ENCODE measurements around the gene CCL5. TPM values are rescaled to one million over a fixed set of nuclear protein-coding genes. Genes with fewer than 3 reads are reported as not detected.
"Not testable (repeated sequence)": the region's sequence is repeated elsewhere in the genome, so short reads cannot be mapped to it uniquely, and the experiment has no call there.

The CCL5 gene
- total RNA-seq, 1 donor from 2014 or later, result 28.9 TPM

DNA sequence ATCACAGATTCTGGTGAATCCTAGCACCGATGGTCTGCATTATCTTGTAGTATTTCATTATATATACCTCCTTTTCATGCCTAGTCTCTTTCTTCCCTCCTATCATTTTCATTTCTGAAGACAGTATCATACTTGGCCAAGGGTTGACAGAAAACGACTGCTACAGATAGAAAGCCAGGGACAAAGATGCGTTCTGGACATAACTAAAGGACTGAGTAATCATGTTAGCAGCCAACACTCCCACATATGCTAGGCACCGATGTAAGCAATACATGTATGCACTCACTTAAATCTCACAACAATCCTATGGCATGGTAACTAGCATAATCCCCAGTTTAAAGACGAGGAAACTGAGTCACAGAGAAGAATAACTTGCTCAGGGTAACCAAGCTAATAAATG, 27.5 kb upstream of the CCL5 start:
- Mint-ChIP-seq H3K4me3 (ENCODE audit: low read depth) (no peak overlapping the region), H3K27me3 (ENCODE audit: low read depth) (no peaks in the 10 kb centered on the region), H3K4me1 (ENCODE audit: low read depth) (peaks cover 4% of the 10 kb centered on the region), H3K27ac (no peak overlapping the region), H3K9me3 (no peaks in the 10 kb centered on the region), H3K36me3 (ENCODE audit: low read depth) (no peaks in the 10 kb centered on the region)
- intact Hi-C loops (cut with micrococcal nuclease), result no loop called here
- no peak for DNase-seq (ENCODE audit: low spot score)

DNA sequence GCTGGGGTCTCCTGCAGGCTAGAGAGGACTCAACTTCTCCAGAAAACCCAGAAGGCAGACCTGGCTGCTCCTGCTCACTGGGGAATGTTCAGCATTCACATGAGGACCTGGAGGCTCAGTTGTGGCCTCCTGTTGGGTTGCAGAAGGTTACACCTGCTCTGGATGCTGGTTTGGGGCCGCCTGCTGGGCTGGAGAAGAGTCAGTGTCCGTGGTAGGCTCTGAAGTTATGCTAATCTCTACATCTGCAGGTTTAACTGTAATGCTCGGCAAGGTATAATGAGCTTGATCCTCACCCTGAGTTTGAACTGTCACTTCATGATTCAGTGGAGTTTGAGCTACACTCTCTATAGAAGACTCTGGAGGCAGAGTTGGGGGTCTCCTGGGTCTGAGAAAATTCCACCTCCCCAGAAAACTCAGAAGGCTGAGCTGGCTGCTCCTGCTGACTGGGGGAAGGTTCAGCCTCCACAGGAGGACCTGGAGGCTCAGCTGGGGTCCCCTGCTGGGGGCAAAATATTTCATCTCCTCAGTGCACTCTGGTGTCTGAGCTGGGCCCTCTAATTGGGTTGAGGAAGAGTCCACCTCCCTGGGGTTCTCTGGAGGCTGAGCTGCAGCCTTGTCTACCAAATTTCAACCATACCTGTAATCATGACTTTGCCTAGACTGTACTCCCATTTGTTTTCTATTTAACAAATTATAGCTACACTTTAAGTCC, 26.9 kb upstream of the CCL5 start:
- no peak overlapping the region for H3K27ac Mint-ChIP-seq
- H3K9me3 Mint-ChIP-seq, result no peaks in the 10 kb centered on the region
- H3K27me3 Mint-ChIP-seq (ENCODE audit: low read depth), result no peaks in the 10 kb centered on the region
- peaks cover 4% of the 10 kb centered on the region for H3K4me1 Mint-ChIP-seq (ENCODE audit: low read depth)
- intact Hi-C loops (cut with micrococcal nuclease), result no loop called here
- no peaks in the 10 kb centered on the region for H3K36me3 Mint-ChIP-seq (ENCODE audit: low read depth)
- H3K4me3 Mint-ChIP-seq (ENCODE audit: low read depth), result no peak overlapping the region
- DNase-seq (ENCODE audit: low spot score), result no peak

DNA sequence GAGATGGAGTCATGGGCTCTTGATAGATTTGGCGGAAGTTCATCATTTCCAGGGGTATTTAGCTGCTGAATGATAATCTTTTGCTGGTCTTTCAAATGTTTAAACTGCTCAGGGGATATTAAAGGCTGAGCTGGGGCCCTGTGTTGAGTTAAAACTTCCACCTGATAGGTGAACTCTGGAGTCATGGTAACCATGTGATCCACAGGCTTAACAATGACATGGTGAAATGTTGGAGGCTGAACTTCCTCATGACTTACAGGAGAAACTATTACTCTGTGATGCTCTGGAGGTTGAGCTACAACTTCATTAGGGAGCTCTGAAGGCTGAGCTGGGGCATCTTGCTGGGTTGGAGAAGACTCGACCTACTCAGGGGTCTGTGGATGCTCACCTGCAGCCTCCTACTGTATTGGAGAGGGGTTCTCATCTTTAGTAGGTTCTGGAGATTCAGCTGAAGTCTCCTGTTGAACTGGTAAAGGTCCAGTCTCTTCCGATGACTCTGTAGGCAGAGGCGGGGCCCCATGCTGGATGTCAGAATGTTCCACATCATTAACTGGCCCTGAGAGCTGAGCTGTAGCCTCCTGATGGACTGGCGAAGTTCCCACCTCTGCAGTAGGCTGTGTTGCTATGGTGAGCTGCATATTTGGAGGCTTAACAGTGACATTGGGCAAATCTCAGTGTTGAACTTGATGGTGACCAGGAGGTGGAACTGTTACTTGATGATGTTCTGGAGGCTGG, 26.2 kb upstream of the CCL5 start:
- H3K27ac Mint-ChIP-seq, result no peak overlapping the region
- no peak for DNase-seq (ENCODE audit: low spot score)
- no peaks in the 10 kb centered on the region for H3K27me3 Mint-ChIP-seq (ENCODE audit: low read depth)
- no peaks in the 10 kb centered on the region for H3K36me3 Mint-ChIP-seq (ENCODE audit: low read depth)
- H3K4me1 Mint-ChIP-seq (ENCODE audit: low read depth), result peaks cover 5% of the 10 kb centered on the region
- intact Hi-C loops (cut with micrococcal nuclease), result no loop called here
- no peak overlapping the region for H3K4me3 Mint-ChIP-seq (ENCODE audit: low read depth)
- H3K9me3 Mint-ChIP-seq, result no peaks in the 10 kb centered on the region

DNA sequence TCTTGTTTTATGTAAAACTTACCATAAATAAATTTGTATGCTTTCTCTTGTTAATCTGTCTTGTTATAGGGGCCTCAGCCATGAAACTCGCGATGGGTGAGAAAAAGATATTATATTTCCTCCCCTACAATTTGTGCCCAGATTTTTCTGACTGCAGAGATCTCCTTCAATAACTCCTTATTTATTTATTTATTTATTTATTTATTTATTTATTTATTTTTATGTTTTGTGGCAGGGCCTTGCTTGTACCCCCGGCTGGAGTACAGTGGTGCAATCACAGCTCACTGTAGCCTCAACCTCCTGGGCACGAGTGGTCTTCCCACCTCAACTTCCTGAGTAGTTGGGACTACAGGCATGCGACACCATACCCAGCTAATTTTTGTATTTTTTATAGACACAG, 23.3 kb upstream of the CCL5 start:
- Mint-ChIP-seq H3K4me3 (ENCODE audit: low read depth) (no peak overlapping the region), H3K9me3 (no peaks in the 10 kb centered on the region), H3K36me3 (ENCODE audit: low read depth) (no peaks in the 10 kb centered on the region), H3K4me1 (ENCODE audit: low read depth) (peaks cover 31% of the 10 kb centered on the region), H3K27me3 (ENCODE audit: low read depth) (no peaks in the 10 kb centered on the region), H3K27ac (no peak overlapping the region)
- DNase-seq (ENCODE audit: low spot score), result no peak
- intact Hi-C loops (cut with micrococcal nuclease), result no loop called here

DNA sequence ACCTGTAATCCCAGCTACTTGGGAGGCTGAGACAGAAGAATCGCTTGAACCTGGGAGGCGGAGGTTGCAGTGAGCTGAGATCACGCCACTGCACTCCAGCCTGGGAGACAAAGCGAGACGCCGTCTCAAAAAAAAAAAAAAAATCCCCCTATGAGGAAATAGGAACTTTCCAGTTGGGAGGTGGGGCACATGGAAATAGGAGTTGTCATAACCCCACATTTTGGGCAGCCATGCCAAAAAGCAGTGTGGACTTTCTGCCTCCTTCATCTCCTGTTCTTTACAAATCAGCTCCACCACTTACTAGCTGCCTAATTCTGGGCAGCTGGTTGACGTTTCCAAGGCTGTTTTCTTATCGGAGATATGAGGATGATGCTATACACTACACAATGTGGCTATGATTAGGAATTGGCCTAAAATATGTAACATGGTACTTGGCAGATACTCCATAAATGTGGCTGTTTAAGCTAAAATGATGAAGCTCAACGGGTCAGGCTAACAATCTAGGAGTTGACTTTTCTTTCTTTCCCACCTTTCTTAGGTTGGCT, 21.5 kb upstream of the CCL5 start:
- Mint-ChIP-seq H3K27ac (no peak overlapping the region), H3K36me3 (ENCODE audit: low read depth) (no peaks in the 10 kb centered on the region), H3K4me3 (ENCODE audit: low read depth) (no peak overlapping the region), H3K4me1 (ENCODE audit: low read depth) (peaks cover 38% of the 10 kb centered on the region), H3K9me3 (no peaks in the 10 kb centered on the region), H3K27me3 (ENCODE audit: low read depth) (no peaks in the 10 kb centered on the region)
- intact Hi-C loops (cut with micrococcal nuclease), result no loop called here
- DNase-seq (ENCODE audit: low spot score), result no peak

DNA sequence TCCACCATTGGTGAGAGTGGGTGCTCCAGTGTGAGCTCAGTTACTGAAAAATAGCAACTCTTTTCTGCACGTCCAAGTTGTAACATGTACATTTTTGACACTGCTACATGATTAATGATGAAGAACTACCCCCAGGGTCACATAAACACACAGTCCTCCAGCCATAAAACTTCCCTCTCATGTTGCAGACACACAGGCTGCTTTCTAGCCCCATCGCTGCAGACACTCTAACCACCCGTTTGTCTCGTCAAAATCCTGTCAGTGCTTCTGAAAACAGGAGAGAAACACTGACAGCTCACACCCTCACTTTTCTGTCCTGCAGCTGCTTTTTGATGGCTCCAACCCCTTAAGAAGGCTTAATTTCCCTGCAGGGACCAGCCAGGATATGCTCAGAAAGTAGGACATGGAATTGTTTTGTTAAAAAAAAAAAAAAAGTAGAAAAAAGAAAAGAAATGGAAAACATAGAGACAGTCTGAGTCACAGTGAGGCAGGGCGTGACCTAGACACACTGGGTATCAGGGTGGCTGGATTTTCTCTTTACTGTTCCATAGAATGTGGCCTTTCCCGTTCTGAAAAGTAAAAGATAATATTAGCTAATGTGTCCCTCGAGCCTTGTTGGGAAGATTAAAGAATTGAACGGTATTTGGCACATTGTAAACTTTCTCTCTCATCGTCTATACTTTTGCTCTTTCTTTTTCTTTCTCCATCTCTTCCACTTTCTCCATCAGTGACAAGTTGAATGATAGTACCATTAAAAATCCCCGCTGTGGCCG, 20.7 kb upstream of the CCL5 start:
- Mint-ChIP-seq H3K4me3 (ENCODE audit: low read depth) (no peak overlapping the region), H3K27ac (peak overlapping the region; percentile 4), H3K4me1 (ENCODE audit: low read depth) (peaks cover 45% of the 10 kb centered on the region), H3K9me3 (no peaks in the 10 kb centered on the region), H3K27me3 (ENCODE audit: low read depth) (no peaks in the 10 kb centered on the region), H3K36me3 (ENCODE audit: low read depth) (no peaks in the 10 kb centered on the region)
- DNase-seq (ENCODE audit: low spot score), result no peak
- intact Hi-C loops (cut with micrococcal nuclease), result no loop called here

DNA sequence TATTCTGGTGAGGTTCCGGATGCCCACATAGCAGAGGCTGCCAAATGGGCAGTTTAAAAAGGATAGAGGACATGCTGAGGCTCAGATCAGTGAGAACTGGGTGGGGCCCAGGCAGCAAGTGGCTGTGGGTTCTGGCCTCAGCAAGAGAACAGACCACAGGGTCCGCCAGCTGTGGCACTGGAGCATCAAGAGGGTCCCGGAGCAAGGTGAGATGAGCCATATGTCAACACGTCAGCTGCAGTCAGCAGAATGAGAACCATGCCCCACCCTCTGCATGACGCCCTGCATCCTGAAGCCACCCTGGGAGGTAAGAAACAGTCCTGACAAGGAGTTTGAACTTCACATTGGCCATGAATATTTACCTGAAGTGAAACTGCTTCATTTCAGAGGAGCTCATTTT, 20.1 kb upstream of the CCL5 start:
- no peak for DNase-seq (ENCODE audit: low spot score)
- no peaks in the 10 kb centered on the region for H3K9me3 Mint-ChIP-seq
- H3K4me3 Mint-ChIP-seq (ENCODE audit: low read depth), result no peak overlapping the region
- H3K27ac Mint-ChIP-seq, result no peak overlapping the region
- H3K4me1 Mint-ChIP-seq (ENCODE audit: low read depth), result peaks cover 51% of the 10 kb centered on the region
- intact Hi-C loops (cut with micrococcal nuclease), result no loop called here
- H3K36me3 Mint-ChIP-seq (ENCODE audit: low read depth), result no peaks in the 10 kb centered on the region
- H3K27me3 Mint-ChIP-seq (ENCODE audit: low read depth), result no peaks in the 10 kb centered on the region

DNA sequence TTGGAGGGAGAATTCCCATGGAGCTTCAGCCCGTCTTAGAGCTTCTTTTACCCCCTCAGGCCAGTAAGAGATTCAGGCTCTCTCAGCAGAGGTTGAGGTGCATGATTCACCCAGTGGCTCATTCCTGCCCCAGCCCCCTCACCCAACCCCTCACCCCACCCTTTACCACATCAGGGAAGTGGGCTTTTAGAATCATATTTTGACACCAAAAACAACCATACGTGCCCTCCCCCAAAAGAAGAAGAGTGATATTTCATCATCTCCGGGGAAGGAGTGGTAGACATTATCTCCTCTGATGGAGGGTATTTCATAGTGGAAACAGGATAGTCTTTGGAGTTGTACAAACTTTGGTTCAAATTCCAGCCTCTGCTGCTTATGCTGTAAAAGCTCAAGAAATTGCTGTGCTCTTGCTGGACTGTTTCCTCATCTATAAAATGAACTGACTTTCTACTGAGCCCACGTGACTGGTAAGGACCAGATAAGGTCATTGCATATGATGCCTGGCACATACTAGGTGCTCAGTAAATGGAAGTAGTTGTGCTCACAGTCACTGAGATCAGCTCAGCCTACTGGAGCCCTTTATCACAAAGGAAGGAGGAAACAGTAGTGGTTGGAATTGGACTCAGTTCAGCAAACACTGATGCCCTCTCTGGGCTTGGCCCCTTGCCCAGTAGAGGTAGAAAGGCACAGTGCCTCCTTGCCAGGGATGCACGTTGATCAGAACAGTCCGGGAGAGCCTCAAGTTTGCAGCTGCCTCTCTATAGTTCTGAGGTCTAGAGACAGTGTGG, 18.3 kb upstream of the CCL5 start:
- Mint-ChIP-seq H3K9me3 (no peaks in the 10 kb centered on the region), H3K36me3 (ENCODE audit: low read depth) (no peaks in the 10 kb centered on the region), H3K4me1 (ENCODE audit: low read depth) (peaks cover 53% of the 10 kb centered on the region), H3K27ac (peak overlapping the region; percentile 65), H3K4me3 (ENCODE audit: low read depth) (no peak overlapping the region), H3K27me3 (ENCODE audit: low read depth) (no peaks in the 10 kb centered on the region)
- intact Hi-C loops (cut with micrococcal nuclease), result loop anchor here (1.0 to 5.0 kb wide), 2 partner anchors 32 to 194 kb away; partner anchors contain the start of genes CCL3 and RDM1
- DNase-seq (ENCODE audit: low spot score), result no peak

DNA sequence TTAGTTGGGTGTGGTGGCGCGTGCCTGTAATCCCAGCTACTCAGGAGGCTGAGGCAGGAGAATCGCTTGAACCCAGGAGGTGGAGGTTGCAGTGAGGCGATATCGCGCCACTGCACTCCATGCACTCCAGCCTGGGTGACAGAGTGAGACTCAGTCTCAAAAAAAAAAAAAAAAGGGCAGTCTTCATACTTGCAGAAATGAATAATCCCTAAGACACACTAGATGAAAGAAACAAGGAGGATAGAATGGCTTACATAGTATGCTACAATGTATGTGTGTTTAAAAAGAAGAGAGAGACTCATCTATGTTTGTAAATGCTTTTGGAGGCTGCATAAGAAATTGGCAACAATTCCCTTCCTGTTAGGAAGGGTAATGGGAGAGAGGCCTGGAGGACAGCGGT, 17.6 kb upstream of the CCL5 start:
- not testable (repeated sequence) for H3K36me3 Mint-ChIP-seq (ENCODE audit: low read depth); H3K27me3 Mint-ChIP-seq (ENCODE audit: low read depth); H3K4me3 Mint-ChIP-seq (ENCODE audit: low read depth); H3K9me3 Mint-ChIP-seq; DNase-seq (ENCODE audit: low spot score)
- Mint-ChIP-seq H3K27ac (peak overlapping the region; percentile 48), H3K4me1 (ENCODE audit: low read depth) (peaks cover 55% of the 10 kb centered on the region)
- intact Hi-C loops (cut with micrococcal nuclease), result loop anchor here (1.0 to 5.0 kb wide), 2 partner anchors 33 to 195 kb away; partner anchors contain the start of genes CCL3 and RDM1

DNA sequence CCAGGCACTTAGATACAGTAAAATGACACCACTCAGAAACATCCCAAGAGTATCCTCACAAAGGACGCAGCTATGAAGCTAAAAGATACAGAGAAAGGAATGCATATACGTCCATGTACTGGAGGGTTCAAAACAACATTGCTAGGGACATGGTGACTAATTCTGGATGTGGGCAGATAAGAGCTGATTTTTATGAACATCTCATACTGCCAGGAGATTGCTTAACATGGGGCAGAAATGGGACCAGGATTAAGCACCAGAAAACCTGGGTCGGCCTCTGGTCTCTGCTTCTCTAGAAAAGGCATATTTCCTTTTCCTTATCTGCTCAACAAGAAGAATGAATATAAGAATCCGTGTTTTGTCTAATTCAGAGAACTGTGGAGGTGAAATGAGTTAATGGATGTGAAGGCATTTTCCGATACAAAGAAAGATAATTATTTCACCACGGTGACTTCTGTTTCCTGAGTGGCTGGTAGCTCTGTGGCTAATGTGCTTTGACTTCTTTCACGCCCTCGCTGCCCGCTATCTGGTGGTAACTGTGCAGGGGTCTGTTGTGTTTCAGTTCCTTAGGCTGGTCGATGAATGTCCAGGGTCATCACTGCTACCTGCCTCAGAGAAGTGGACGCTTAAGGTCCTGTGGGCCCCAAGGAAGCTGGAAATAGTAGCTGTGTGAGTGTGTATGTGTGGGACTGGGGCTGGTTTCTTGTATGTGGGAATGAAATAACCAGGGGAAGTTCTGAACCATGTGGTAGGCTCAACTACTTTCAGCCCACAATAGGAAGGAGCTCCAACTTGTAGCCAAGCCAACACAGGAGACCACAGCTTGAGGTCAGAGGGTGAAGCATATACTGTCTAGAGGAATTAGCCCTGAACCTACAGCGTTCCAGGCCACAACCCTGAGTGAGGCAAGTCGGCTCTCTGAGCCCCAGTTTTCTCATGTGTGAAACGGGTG, 15.8 kb upstream of the CCL5 start:
- Mint-ChIP-seq H3K4me3 (ENCODE audit: low read depth) (no peak overlapping the region), H3K36me3 (ENCODE audit: low read depth) (no peaks in the 10 kb centered on the region), H3K4me1 (ENCODE audit: low read depth) (peaks cover 64% of the 10 kb centered on the region), H3K27ac (peak overlapping the region; percentile 93), H3K9me3 (no peaks in the 10 kb centered on the region), H3K27me3 (ENCODE audit: low read depth) (no peaks in the 10 kb centered on the region)
- DNase-seq (ENCODE audit: low spot score), result no peak
- intact Hi-C loops (cut with micrococcal nuclease), result loop anchor here (1.0 to 5.0 kb wide), 2 partner anchors 16 to 196 kb away; partner anchors contain the start of genes CCL3 and CCL5

DNA sequence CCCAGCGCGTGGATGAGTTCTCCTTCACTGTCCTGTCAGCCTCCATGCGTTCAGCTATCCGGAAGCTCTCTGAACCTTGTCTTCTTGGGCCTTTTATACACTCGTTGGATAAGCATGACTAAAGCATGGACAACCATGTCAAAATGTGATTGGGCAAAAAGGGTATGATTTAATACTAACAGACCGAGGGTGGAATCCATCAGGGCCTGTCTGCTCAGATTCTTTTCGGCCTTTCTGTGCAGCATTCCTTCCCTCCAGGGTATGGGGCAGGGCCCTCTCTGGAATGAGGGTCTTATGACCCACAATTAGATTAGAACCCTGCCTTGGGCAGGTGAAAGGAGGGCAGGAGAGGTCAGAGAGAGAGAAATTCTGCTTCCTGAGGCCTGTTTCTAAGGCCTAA, 14.0 kb upstream of the CCL5 start:
- peaks cover 64% of the 10 kb centered on the region for H3K4me1 Mint-ChIP-seq (ENCODE audit: low read depth)
- H3K27ac Mint-ChIP-seq, result no peak overlapping the region
- no peaks in the 10 kb centered on the region for H3K27me3 Mint-ChIP-seq (ENCODE audit: low read depth)
- no peaks in the 10 kb centered on the region for H3K36me3 Mint-ChIP-seq (ENCODE audit: low read depth)
- intact Hi-C loops (cut with micrococcal nuclease), result loop anchor here (5.0 kb wide), 1 partner anchor 47 kb away; no protein-coding TSS in a partner anchor
- no peaks in the 10 kb centered on the region for H3K9me3 Mint-ChIP-seq
- H3K4me3 Mint-ChIP-seq (ENCODE audit: low read depth), result no peak overlapping the region
- DNase-seq (ENCODE audit: low spot score), result no peak

Data from activated T-helper 2 cell treated with anti-CD3 and anti-CD28 coated beads, Interferon-gamma antibody, Interleukin-2, Interleukin-4, amounts not matched to agents 10 μg/mL and 5 μg/mL and 100 μg/mL, durations not matched to agents 14 hours and 24 hours and 36 hours (primary cell).